H4 (cell line): ENCODE measurements around the gene CSKMT. TPM values are rescaled to one million over a fixed set of nuclear protein-coding genes. Genes with fewer than 3 reads are reported as not detected.
"Not testable (repeated sequence)": the region's sequence is repeated elsewhere in the genome, so short reads cannot be mapped to it uniquely, and the experiment has no call there.

ENCODE experiments used
- DNase-seq: peaks from one replicate; pipeline ENCODE4 v3.0.0-alpha.2; 2015; ENCODE audit warnings: low spot score
- total RNA-seq: library from RNA; depleted of rRNA; stranded (reverse); fragments of >200 nt; shearing (Covaris generic); gene quantifications from 2 replicates; pipeline ENCODE4 v1.2.3, GENCODE V29; 2014

CSKMT gene
- total RNA-seq, 1 experiment from 2014 or later: 7.0 TPM

GRCh38 chr11:62654297-62654696 lies 10.8 kb upstream of the CSKMT start:
- no peak for DNase-seq

- DNase-seq: no peak
Observed at GRCh38 chr11:62656796-62657429, 8.2 kb upstream of the CSKMT start.

GRCh38 chr11:62664405-62665074 lies 572 bp upstream of the CSKMT start:
- DNase-seq: peak; percentile 38

- DNase-seq: peak; percentile 48
Observed at GRCh38 chr11:62665599-62666258, 617 bp downstream of the CSKMT start.

GRCh38 chr11:62666259-62666926 lies 1.3 kb downstream of the CSKMT start:
- no peak for DNase-seq

- DNase-seq: no peak
Observed at GRCh38 chr11:62667460-62667859, 2.3 kb downstream of the CSKMT start.

- no peak for DNase-seq
Observed at GRCh38 chr11:62669420-62670161, 4.5 kb downstream of the CSKMT start.

- no peak for DNase-seq
Observed at GRCh38 chr11:62671236-62671607, 6.1 kb downstream of the CSKMT start.

GRCh38 chr11:62671608-62672389 lies 6.7 kb downstream of the CSKMT start, which contains the start of the genes LBHD1 and UQCC3:
Gene LBHD1, minus strand, starts transcription at chr11:62672267. Its CDS starts 2,236 bp downstream, at chr11:62670031.
Gene UQCC3, plus strand, starts transcription at chr11:62671673. Its CDS starts 73 bp downstream, at chr11:62671746.
- peak; percentile 89 for DNase-seq

- DNase-seq: no peak
Observed at GRCh38 chr11:62673196-62673525, 8.0 kb downstream of the CSKMT start.

GRCh38 chr11:62675415-62675814 lies 10.3 kb downstream of the CSKMT start:
- not testable (repeated sequence) for DNase-seq

GRCh38 chr11:62676698-62677097 lies 11.6 kb downstream of the CSKMT start:
- DNase-seq: no peak

- DNase-seq: no peak
Observed at GRCh38 chr11:62677156-62677555, 12.0 kb downstream of the CSKMT start.

GRCh38 chr11:62677714-62678113 lies 12.6 kb downstream of the CSKMT start:
- no peak for DNase-seq

- no peak for DNase-seq
Observed at GRCh38 chr11:62678433-62678769, 13.3 kb downstream of the CSKMT start.

- DNase-seq: peak; percentile 82
Observed at GRCh38 chr11:62678770-62679696, 13.9 kb downstream of the CSKMT start, which contains the start of gene UBXN1. Gene UBXN1, minus strand, starts transcription at chr11:62679073. Its CDS starts 150 bp downstream, at chr11:62678923.

GRCh38 chr11:62680825-62681240 lies 15.7 kb downstream of the CSKMT start:
- DNase-seq: peak; percentile 62

GRCh38 chr11:62682518-62682917 lies 17.4 kb downstream of the CSKMT start:
- no peak for DNase-seq

GRCh38 chr11:62687508-62688396 lies 22.6 kb downstream of the CSKMT start:
- no peak for DNase-seq
